Mesenchymal stem cell (in vitro differentiated cells and primary cell): ENCODE results near the gene SPINK5.

Experiments used
- DNase-seq: peaks from one replicate; pipeline ENCODE4 v3.0.0-alpha.2; 2013
- H2AFZ ChIP-seq: one replicate; pipeline ENCODE4 v1.6.1; 2013; ENCODE audit warnings: low read depth, mild to moderate bottlenecking, control low read depth, inconsistent platforms, low read length, moderate library complexity
- H2AK5ac ChIP-seq: 2 replicates; pipeline ENCODE4 v1.6.1; 2013; ENCODE audit warnings: low read length, moderate library complexity, mild to moderate bottlenecking, inconsistent platforms; ENCODE audit not compliant: severe bottlenecking
- H2BK120ac ChIP-seq: one replicate; pipeline ENCODE4 v1.6.1; 2013; ENCODE audit warnings: low read depth, mild to moderate bottlenecking, inconsistent platforms, low read length, moderate library complexity
- H2BK12ac ChIP-seq, 2 experiments: one replicate each; pipeline ENCODE4 v1.6.1; 2013; ENCODE audit warnings: inconsistent platforms in 2 of 2, low read length in 2 of 2, mild to moderate bottlenecking in 2 of 2, moderate library complexity in 2 of 2, control low read depth in 1 of 2
- H2BK15ac ChIP-seq: one replicate; pipeline ENCODE4 v1.6.1; 2013; ENCODE audit warnings: mild to moderate bottlenecking, low read depth, inconsistent platforms; ENCODE audit not compliant: poor library complexity, severe bottlenecking
- H2BK5ac ChIP-seq: 2 replicates; pipeline ENCODE4 v1.6.1; 2013; ENCODE audit warnings: low read depth, mild to moderate bottlenecking, low read length, control low read depth, inconsistent platforms; ENCODE audit not compliant: poor library complexity, severe bottlenecking
- H3K14ac ChIP-seq, 2 experiments: one replicate each; pipeline ENCODE4 v1.6.1; 2013; ENCODE audit warnings: inconsistent platforms in 2 of 2, low read length in 2 of 2, control low read depth in 1 of 2, mild to moderate bottlenecking in 1 of 2, moderate library complexity in 1 of 2
- H3K18ac ChIP-seq, 2 experiments: one replicate each; pipeline ENCODE4 v1.6.1; 2013; ENCODE audit warnings: inconsistent platforms in 2 of 2, low read length in 2 of 2, control low read depth in 1 of 2, low read depth in 1 of 2, mild to moderate bottlenecking in 1 of 2
- H3K23ac ChIP-seq, 2 experiments: one replicate each; pipeline ENCODE4 v1.6.1; 2013; ENCODE audit warnings: inconsistent platforms in 2 of 2, low read length in 2 of 2, mild to moderate bottlenecking in 2 of 2, moderate library complexity in 2 of 2, control low read depth in 1 of 2
- H3K27ac ChIP-seq: 2 replicates; pipeline ENCODE4 v1.5.1; 2013; ENCODE audit warnings: mild to moderate bottlenecking, moderate library complexity, low read length, control low read depth, inconsistent platforms; ENCODE audit not compliant: poor library complexity, severe bottlenecking
- H3K27me3 ChIP-seq, 2 experiments: 2 replicates each; pipeline versions ENCODE4 v1.6.1 to v1.7.0; 2013; ENCODE audit warnings: low read length in 2 of 2, mild to moderate bottlenecking in 2 of 2, moderate library complexity in 2 of 2, control low read depth in 1 of 2, inconsistent platforms in 1 of 2; ENCODE audit not compliant: control insufficient read depth in 1 of 2, insufficient read depth in 1 of 2
- H3K36me3 ChIP-seq, 2 experiments: 2 replicates each; pipeline versions ENCODE4 v1.6.1 to v1.7.0; 2013; ENCODE audit warnings: low read length in 2 of 2, control low read depth in 1 of 2, inconsistent platforms in 1 of 2, low read depth in 1 of 2, mild to moderate bottlenecking in 1 of 2; ENCODE audit not compliant: insufficient read depth in 2 of 2, control insufficient read depth in 1 of 2
- H3K4ac ChIP-seq, 2 experiments: one replicate each; pipeline ENCODE4 v1.6.1; 2013; ENCODE audit warnings: inconsistent platforms in 2 of 2, low read length in 2 of 2, mild to moderate bottlenecking in 2 of 2, moderate library complexity in 2 of 2, control low read depth in 1 of 2, low read depth in 1 of 2
- H3K4me1 ChIP-seq: 2 replicates; pipeline ENCODE4 v1.6.1; 2013; ENCODE audit warnings: low read depth, low read length, control low read depth; ENCODE audit not compliant: control insufficient read depth, insufficient read depth
- H3K4me2 ChIP-seq: 2 replicates; pipeline ENCODE4 v1.6.1; 2013; ENCODE audit warnings: low read length, mild to moderate bottlenecking, inconsistent platforms; ENCODE audit not compliant: poor library complexity, severe bottlenecking
- H3K4me3 ChIP-seq, 2 experiments: 2 replicates each; pipeline versions ENCODE4 v1.5.1 to v1.7.0; 2013; ENCODE audit warnings: low read length in 2 of 2, mild to moderate bottlenecking in 2 of 2, control low read depth in 1 of 2, low read depth in 1 of 2; ENCODE audit not compliant: insufficient read depth in 1 of 2
- H3K79me1 ChIP-seq: replicated peaks from 2 replicates; pipeline ENCODE4 v1.6.1; 2013; ENCODE audit warnings: mild to moderate bottlenecking, control low read depth, low read length, inconsistent platforms; ENCODE audit not compliant: poor library complexity, severe bottlenecking
- H3K9ac ChIP-seq: 2 replicates; pipeline ENCODE4 v1.7.0; 2013; ENCODE audit warnings: mild to moderate bottlenecking, low read length, moderate library complexity
- H3K9me3 ChIP-seq: 2 replicates; pipeline ENCODE4 v1.7.0; 2013; ENCODE audit warnings: mild to moderate bottlenecking, low read length; ENCODE audit not compliant: control insufficient read depth
- H4K8ac ChIP-seq: one replicate; pipeline ENCODE4 v1.6.1; 2013; ENCODE audit warnings: inconsistent platforms, mild to moderate bottlenecking, low read length, moderate library complexity
- H4K91ac ChIP-seq: one replicate; pipeline ENCODE4 v1.6.1; 2013; ENCODE audit warnings: mild to moderate bottlenecking, low read length, inconsistent platforms
- WGBS: methylation state at CpG from one replicate; pipeline ENCODE4 v1.1.7; 2013; ENCODE audit warnings: mixed read lengths; 5-methylcytosine and 5-hydroxymethylcytosine counted together

SPINK5 gene

DNA sequence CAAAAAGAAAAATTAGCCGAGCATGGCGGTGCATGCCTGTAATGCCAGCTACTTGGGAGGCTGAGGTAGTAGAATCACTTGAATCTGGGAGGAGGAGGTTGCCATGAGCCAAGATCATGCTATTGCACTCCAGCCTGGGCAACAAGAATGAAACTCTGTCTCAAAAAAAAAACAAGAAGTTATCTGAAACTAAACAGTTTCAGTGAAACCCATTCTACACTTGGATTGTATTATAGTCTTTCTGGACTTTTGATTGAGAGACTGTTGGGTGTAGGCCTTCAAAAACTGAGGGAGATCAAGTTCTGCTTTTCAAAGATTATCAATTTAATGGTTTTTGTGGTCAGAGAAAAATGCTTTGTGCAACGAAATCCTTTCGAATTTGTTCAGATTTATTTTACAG is 34.6 kb upstream of the SPINK5 start:
- no peak overlapping the region for H3K4ac ChIP-seq
- H3K36me3 ChIP-seq, result no peaks in the 10 kb centered on the region
- no peak for DNase-seq
- no peaks in the 10 kb centered on the region for H3K9me3 ChIP-seq
- no peak overlapping the region for H2BK12ac ChIP-seq
- H4K91ac ChIP-seq, result no peak overlapping the region
- no peaks in the 10 kb centered on the region for H3K4me1 ChIP-seq
- no peak overlapping the region for H3K14ac ChIP-seq
- H2BK5ac ChIP-seq, result no peak overlapping the region
- no peak overlapping the region for H3K9ac ChIP-seq
- H2AFZ ChIP-seq, result no peak overlapping the region
- no peak overlapping the region for H4K8ac ChIP-seq
- H3K79me1 ChIP-seq, result no peaks in the 10 kb centered on the region
- no peak overlapping the region for H3K23ac ChIP-seq
- H3K4me2 ChIP-seq, result no peak overlapping the region
- H2AK5ac ChIP-seq, result no peak overlapping the region
- no peak overlapping the region for H2BK15ac ChIP-seq
- H3K27me3 ChIP-seq, result no peaks in the 10 kb centered on the region
- H2BK120ac ChIP-seq, result no peak overlapping the region
- no peak overlapping the region for H3K27ac ChIP-seq
- no peak overlapping the region for H3K18ac ChIP-seq
- no peak overlapping the region for H3K4me3 ChIP-seq
- no CpG with 5 or more reads among the region's 4 CpGs for WGBS

DNA sequence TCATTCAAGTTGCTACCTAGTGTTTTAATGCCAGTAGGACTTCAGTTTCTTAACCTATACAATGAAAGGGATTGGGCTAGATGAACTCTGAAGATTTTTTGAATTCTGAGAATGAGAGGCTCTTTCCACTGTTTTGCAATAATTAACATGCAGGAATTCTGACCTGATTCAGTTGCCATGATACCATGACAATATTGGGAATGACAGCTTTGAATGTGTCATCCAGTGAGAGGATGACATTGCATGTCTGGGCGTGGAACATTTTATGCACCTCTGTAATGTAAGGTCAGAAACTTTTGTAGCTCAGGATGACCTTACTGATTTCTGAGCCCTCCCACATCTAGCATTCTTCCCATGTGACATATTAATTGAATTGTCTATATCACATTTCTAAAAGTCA is 30.6 kb upstream of the SPINK5 start:
- Histone ChIP-seq H2BK15ac (no peak overlapping the region), H3K79me1 (no peaks in the 10 kb centered on the region), H3K27me3 (no peaks in the 10 kb centered on the region), H3K27ac (no peak overlapping the region), H2AFZ (no peak overlapping the region), H2BK120ac (no peak overlapping the region), H3K36me3 (no peaks in the 10 kb centered on the region), H3K18ac (no peak overlapping the region), H2BK5ac (no peak overlapping the region), H4K8ac (no peak overlapping the region), H3K4me1 (no peaks in the 10 kb centered on the region), H3K4ac (no peak overlapping the region), H3K14ac (no peak overlapping the region), H3K9me3 (no peaks in the 10 kb centered on the region), H4K91ac (no peak overlapping the region), H3K23ac (no peak overlapping the region), H3K9ac (no peak overlapping the region), H3K4me2 (no peak overlapping the region), H2AK5ac (no peak overlapping the region), H2BK12ac (no peak overlapping the region), H3K4me3 (no peak overlapping the region)
- peak; percentile 53 for DNase-seq
- WGBS, result 100% methylated on average over 1 of the region's 1 CpG

DNA sequence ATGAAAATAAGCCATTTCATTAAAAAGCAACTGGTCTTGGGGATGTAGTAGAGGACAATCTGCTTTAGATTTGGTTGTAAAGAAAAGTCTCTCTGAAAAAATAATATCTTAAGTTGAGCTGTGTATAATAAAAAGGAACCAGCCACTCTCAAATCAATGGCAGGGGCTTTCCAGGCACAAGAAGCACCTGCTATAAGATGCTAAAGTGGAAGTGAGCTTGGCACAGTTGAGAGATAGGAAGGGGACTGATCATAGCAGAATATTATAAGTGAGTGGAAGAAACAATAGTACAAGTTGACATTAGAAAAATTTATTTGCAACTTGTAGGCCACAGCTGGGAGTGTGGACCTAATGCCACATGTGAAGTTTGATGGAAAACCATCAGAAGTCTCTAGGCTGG is 28.1 kb upstream of the SPINK5 start:
- Histone ChIP-seq H3K27me3 (no peaks in the 10 kb centered on the region), H2BK12ac (no peak overlapping the region), H3K14ac (no peak overlapping the region), H2AK5ac (no peak overlapping the region), H3K9ac (no peak overlapping the region), H2BK15ac (no peak overlapping the region), H3K9me3 (no peaks in the 10 kb centered on the region), H3K36me3 (no peaks in the 10 kb centered on the region), H3K4me3 (no peak overlapping the region), H2BK5ac (no peak overlapping the region), H2BK120ac (no peak overlapping the region), H3K18ac (no peak overlapping the region), H3K4me1 (no peaks in the 10 kb centered on the region), H4K8ac (no peak overlapping the region), H3K4ac (no peak overlapping the region), H2AFZ (no peak overlapping the region), H3K27ac (no peak overlapping the region), H4K91ac (no peak overlapping the region), H3K23ac (no peak overlapping the region), H3K4me2 (no peak overlapping the region), H3K79me1 (no peaks in the 10 kb centered on the region)
- DNase-seq, result no peak

DNA sequence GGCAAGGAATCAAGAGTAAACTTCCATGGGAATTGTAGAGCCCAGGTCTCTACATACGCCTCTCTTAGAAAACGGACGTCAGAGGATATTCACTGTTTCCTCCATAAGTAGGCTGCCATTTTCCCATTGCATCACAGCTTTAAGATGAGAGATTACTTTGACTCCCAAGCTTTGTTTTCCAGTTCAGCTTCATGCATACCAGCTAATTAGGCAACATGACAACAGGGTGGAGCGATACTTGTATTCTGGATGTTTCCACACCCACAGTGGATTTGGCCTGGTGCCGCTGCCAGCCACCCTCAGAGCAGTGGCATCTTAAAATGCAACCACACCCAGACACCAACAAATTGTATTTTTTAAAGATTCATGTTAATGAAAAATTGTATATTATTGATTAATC is 20.9 kb upstream of the SPINK5 start:
- Histone ChIP-seq H3K4me2 (no peak overlapping the region), H3K9ac (no peak overlapping the region), H3K4me3 (no peak overlapping the region), H4K91ac (no peak overlapping the region), H3K14ac (no peak overlapping the region), H3K18ac (no peak overlapping the region), H3K23ac (no peak overlapping the region), H3K4me1 (no peaks in the 10 kb centered on the region), H4K8ac (no peak overlapping the region), H3K79me1 (no peaks in the 10 kb centered on the region), H3K27me3 (no peaks in the 10 kb centered on the region), H3K9me3 (peaks cover 7% of the 10 kb centered on the region), H2BK120ac (no peak overlapping the region), H2BK15ac (no peak overlapping the region), H2AFZ (no peak overlapping the region), H3K27ac (no peak overlapping the region), H2BK12ac (no peak overlapping the region), H3K36me3 (no peaks in the 10 kb centered on the region), H2AK5ac (no peak overlapping the region), H3K4ac (no peak overlapping the region), H2BK5ac (no peak overlapping the region)
- WGBS, result over 99% methylated on average over 4 of the region's 5 CpGs
- no peak for DNase-seq
